Liver (tissue), 9 donors: ENCODE results near the gene NTMT2. TPM values are rescaled to one million over a fixed set of nuclear protein-coding genes. Genes with fewer than 3 reads are reported as not detected.

Source experiments
- DNase-seq: peaks from one replicate; pipeline ENCODE4 v3.0.0-alpha.2; 2017; ENCODE audit warnings: low spot score
- H3K27ac ChIP-seq, 2 donors: one replicate each; pipeline ENCODE4 v1.7.0; 2013; ENCODE audit warnings: inconsistent platforms in 2 of 2, low read length in 2 of 2, control low read depth in 1 of 2, low read depth in 1 of 2, mild to moderate bottlenecking in 1 of 2
- H3K27me3 ChIP-seq, 4 donors: one replicate each; pipeline versions ENCODE4 v1.6.1 to v1.7.0; 2013; ENCODE audit warnings: low read length in 3 of 4, inconsistent platforms in 1 of 4, mild to moderate bottlenecking in 1 of 4, moderate library complexity in 1 of 4; ENCODE audit not compliant: control insufficient read depth in 4 of 4, insufficient read depth in 4 of 4
- H3K36me3 ChIP-seq, 4 donors: one replicate each; pipeline versions ENCODE4 v1.6.1 to v1.7.0; 2013; ENCODE audit warnings: low read length in 3 of 4, mild to moderate bottlenecking in 3 of 4, low read depth in 1 of 4, moderate library complexity in 1 of 4; ENCODE audit not compliant: control insufficient read depth in 4 of 4, insufficient read depth in 3 of 4
- H3K4me1 ChIP-seq, 4 donors: one replicate each; pipeline versions ENCODE4 v1.6.1 to v1.7.0; 2013; ENCODE audit warnings: low read length in 3 of 4, mild to moderate bottlenecking in 3 of 4, moderate library complexity in 1 of 4; ENCODE audit not compliant: control insufficient read depth in 4 of 4, insufficient read depth in 4 of 4
- H3K4me3 ChIP-seq, 3 donors: one replicate each; pipeline versions ENCODE4 v1.6.1 to v1.7.0; 2013; ENCODE audit warnings: low read length in 3 of 3, control low read depth in 1 of 3, low read depth in 1 of 3, mild to moderate bottlenecking in 1 of 3
- H3K9ac ChIP-seq, 2 donors: one replicate each; pipeline ENCODE4 v1.7.0; 2013; ENCODE audit warnings: low read length in 2 of 2, mild to moderate bottlenecking in 2 of 2, moderate library complexity in 2 of 2, control low read depth in 1 of 2, low read depth in 1 of 2
- H3K9me3 ChIP-seq, 4 donors: one replicate each; pipeline versions ENCODE4 v1.6.1 to v1.7.0; 2013; ENCODE audit warnings: low read length in 3 of 4; ENCODE audit not compliant: control insufficient read depth in 4 of 4
- ATF3 ChIP-seq: IDR thresholded peaks from 2 replicates; pipeline ENCODE4 v1.6.1; 2016; ENCODE audit warnings: antibody characterized with exemption
- CTCF ChIP-seq: fragments of 150-350 bp; IDR thresholded peaks from 2 replicates; pipeline ENCODE4 v1.5.1; 2017; ENCODE audit warnings: improper control_type of control experiment, low read depth, low read length; ENCODE audit not compliant: missing input control
- EGR1 ChIP-seq, 2 donors: IDR thresholded peaks; 2 replicates each; pipeline ENCODE4 v1.6.1; 2016 to 2018; ENCODE audit warnings: antibody characterized with exemption in 2 of 2, low read depth in 2 of 2
- FOXA1 ChIP-seq: IDR thresholded peaks from 2 replicates; pipeline ENCODE4 v1.6.1; 2016; ENCODE audit warnings: antibody characterized with exemption
- FOXA2 ChIP-seq: IDR thresholded peaks from 2 replicates; pipeline ENCODE4 v1.6.1; 2016; ENCODE audit warnings: antibody characterized with exemption
- GABPA ChIP-seq, 2 donors: IDR thresholded peaks in 1 of 2; conservative IDR thresholded peaks in 1 of 2; 2 replicates each; pipeline ENCODE4 v1.6.1; 2016; ENCODE audit warnings: antibody characterized with exemption in 2 of 2, mild to moderate bottlenecking in 1 of 2, moderate library complexity in 1 of 2
- HNF4A ChIP-seq, 2 donors: conservative IDR thresholded peaks; 2 replicates each; pipeline ENCODE4 v1.6.1; 2016; ENCODE audit warnings: antibody characterized with exemption in 2 of 2, mild to moderate bottlenecking in 2 of 2
- HNF4G ChIP-seq: IDR thresholded peaks from 2 replicates; pipeline ENCODE4 v1.6.1; 2016; ENCODE audit warnings: antibody characterized with exemption
- JUND ChIP-seq, 2 donors: IDR thresholded peaks; 2 replicates each; pipeline ENCODE4 v1.6.1; 2016; ENCODE audit warnings: antibody characterized with exemption in 2 of 2
- MAX ChIP-seq: IDR thresholded peaks from 2 replicates; pipeline ENCODE4 v1.6.1; 2016; ENCODE audit warnings: antibody characterized with exemption
- RAD21 ChIP-seq, 2 donors: IDR thresholded peaks; 2 replicates each; pipeline ENCODE4 v1.6.1; 2016; ENCODE audit warnings: antibody characterized with exemption in 2 of 2, mild to moderate bottlenecking in 2 of 2
- RXRA ChIP-seq, 2 donors: IDR thresholded peaks; 2 replicates each; pipeline ENCODE4 v1.6.1; 2017 to 2018; ENCODE audit warnings: antibody characterized with exemption in 2 of 2, mild to moderate bottlenecking in 1 of 2
- SP1 ChIP-seq: IDR thresholded peaks from 2 replicates; pipeline ENCODE4 v1.6.1; 2018; ENCODE audit warnings: antibody characterized with exemption, mild to moderate bottlenecking
- TAF1 ChIP-seq: conservative IDR thresholded peaks from 2 replicates; pipeline ENCODE4 v1.6.1; 2016; ENCODE audit warnings: antibody characterized with exemption, mild to moderate bottlenecking
- YY1 ChIP-seq: IDR thresholded peaks from 2 replicates; pipeline ENCODE4 v1.6.1; 2016; ENCODE audit warnings: antibody characterized with exemption, mild to moderate bottlenecking
- WGBS: extraction: QIAGEN DNeasy Blood & Tissue Kit; methylation state at CpG from one replicate; pipeline ENCODE4 v1.1.7; 2013; 5-methylcytosine and 5-hydroxymethylcytosine counted together
- polyA plus RNA-seq, 2 donors: library from polyadenylated mRNA; stranded (reverse) in 1 of 2; unstranded in 1 of 2; fragments of 200-250 nt in 1 of 2; fragments of >200 nt in 1 of 2; fragmentation: Nextera tagmentation in 1 of 2; extraction: Ambion mirVana in 1 of 2; gene quantifications; one replicate each; pipeline versions ENCODE4 v1.2.1 to v1.2.3, GENCODE V29; 2013 to 2015
- total RNA-seq, 2 donors: library from RNA; depleted of rRNA; stranded (reverse); fragments of >200 nt; gene quantifications; one replicate each; pipeline ENCODE4 v1.2.3, GENCODE V29; 2014
- TF ChIP-seq, protein P1 (sequence below): IDR thresholded peaks from 2 replicates; pipeline ENCODE4 v1.6.1; 2016; ENCODE audit warnings: antibody characterized with exemption, mild to moderate bottlenecking
- TF ChIP-seq, protein P2 (sequence below): IDR thresholded peaks from 2 replicates; pipeline ENCODE4 v1.6.1; 2016; ENCODE audit warnings: antibody characterized with exemption
- donor health status: healthy.
- donor health status: healthy.
- donor health status: healthy.
- donor health status: healthy.
- donor health status: healthy.

Gene NTMT2
- total and polyA plus RNA-seq, 4 donors, result not detected

DNA sequence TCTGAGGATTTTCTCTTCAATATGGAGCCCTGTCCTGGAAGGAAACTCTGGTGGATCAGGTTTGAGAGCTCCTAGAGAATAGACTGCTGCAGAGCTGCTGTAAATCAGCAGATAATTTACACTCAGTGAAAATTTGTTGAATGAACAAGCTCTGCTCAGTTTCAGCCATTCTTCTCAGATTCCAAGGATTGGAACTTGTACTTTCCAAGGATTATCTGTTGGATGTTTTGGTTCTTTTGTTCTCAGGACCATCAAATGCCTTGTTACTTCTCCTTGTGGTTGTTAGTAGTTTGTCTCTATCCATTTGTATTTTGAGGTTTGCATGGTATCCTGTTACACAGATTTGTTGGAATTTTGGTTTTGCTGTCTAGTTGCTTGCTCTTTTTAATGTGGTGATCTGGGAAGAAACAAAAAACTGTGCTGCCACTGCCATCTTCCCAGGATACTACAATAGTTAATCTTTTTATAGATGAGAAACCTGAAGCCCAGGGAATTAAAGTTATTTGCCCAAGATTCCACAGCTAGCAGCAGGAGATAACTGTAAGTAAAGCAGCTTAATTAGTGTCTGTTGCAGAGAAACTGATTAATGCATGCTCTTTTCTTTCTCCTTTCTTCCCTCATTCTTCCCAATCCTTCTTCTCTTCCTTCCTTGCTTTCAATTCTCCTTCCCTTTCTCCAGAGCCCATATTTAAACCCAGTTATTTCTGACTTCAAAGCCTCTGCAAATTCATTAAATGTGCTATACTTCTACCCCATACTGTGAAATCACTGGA, 49.6 kb upstream of the NTMT2 start:
- H3K36me3 ChIP-seq, result no peaks in the 10 kb centered on the region
- no peak for DNase-seq
- no peaks in the 10 kb centered on the region for H3K9me3 ChIP-seq
- H3K27ac ChIP-seq, result no peak overlapping the region
- no peak overlapping the region for H3K9ac ChIP-seq
- TF ChIP-seq YY1 (no peak), GABPA (IDR thresholded peaks at IDR 0.05 in 1 of 2, conservative IDR thresholded peaks at IDR 0.05 in 1 of 2) (no peak), HNF4A (conservative IDR thresholded peaks at IDR 0.05) (no peak), RXRA (IDR thresholded peaks at IDR 0.05) (no peak), FOXA2 (no peak), ATF3 (no peak), FOXA1 (no peak), MAX (no peak), CTCF (no peak), SP1 (no peak), RAD21 (IDR thresholded peaks at IDR 0.05) (no peak), HNF4G (no peak), EGR1 (IDR thresholded peaks at IDR 0.05; ENCODE audit: low read depth in 2 of 2) (no peak), JUND (IDR thresholded peaks at IDR 0.05) (no peak)
- TF ChIP-seq, protein P1, sequence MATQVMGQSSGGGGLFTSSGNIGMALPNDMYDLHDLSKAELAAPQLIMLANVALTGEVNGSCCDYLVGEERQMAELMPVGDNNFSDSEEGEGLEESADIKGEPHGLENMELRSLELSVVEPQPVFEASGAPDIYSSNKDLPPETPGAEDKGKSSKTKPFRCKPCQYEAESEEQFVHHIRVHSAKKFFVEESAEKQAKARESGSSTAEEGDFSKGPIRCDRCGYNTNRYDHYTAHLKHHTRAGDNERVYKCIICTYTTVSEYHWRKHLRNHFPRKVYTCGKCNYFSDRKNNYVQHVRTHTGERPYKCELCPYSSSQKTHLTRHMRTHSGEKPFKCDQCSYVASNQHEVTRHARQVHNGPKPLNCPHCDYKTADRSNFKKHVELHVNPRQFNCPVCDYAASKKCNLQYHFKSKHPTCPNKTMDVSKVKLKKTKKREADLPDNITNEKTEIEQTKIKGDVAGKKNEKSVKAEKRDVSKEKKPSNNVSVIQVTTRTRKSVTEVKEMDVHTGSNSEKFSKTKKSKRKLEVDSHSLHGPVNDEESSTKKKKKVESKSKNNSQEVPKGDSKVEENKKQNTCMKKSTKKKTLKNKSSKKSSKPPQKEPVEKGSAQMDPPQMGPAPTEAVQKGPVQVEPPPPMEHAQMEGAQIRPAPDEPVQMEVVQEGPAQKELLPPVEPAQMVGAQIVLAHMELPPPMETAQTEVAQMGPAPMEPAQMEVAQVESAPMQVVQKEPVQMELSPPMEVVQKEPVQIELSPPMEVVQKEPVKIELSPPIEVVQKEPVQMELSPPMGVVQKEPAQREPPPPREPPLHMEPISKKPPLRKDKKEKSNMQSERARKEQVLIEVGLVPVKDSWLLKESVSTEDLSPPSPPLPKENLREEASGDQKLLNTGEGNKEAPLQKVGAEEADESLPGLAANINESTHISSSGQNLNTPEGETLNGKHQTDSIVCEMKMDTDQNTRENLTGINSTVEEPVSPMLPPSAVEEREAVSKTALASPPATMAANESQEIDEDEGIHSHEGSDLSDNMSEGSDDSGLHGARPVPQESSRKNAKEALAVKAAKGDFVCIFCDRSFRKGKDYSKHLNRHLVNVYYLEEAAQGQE, result no peak
- H3K27me3 ChIP-seq, result peaks cover 0 to 5% (median 2%) of the 10 kb centered on the region in 4 donors
- no peak overlapping the region for H3K4me3 ChIP-seq
- no peaks in the 10 kb centered on the region for H3K4me1 ChIP-seq

GRCh38 chr1:170096806-170097340, 48.9 kb upstream of the NTMT2 start:
- no peak for DNase-seq
- no peak overlapping the region for H3K27ac ChIP-seq
- H3K27me3 ChIP-seq, result peaks cover 0 to 5% (median 2%) of the 10 kb centered on the region in 4 donors
- H3K36me3 ChIP-seq, result no peaks in the 10 kb centered on the region
- no peak for TF ChIP-seq CTCF
- TF ChIP-seq FOXA1, result no peak
- TF ChIP-seq, protein P1, result no peak
- TF ChIP-seq, protein P2, sequence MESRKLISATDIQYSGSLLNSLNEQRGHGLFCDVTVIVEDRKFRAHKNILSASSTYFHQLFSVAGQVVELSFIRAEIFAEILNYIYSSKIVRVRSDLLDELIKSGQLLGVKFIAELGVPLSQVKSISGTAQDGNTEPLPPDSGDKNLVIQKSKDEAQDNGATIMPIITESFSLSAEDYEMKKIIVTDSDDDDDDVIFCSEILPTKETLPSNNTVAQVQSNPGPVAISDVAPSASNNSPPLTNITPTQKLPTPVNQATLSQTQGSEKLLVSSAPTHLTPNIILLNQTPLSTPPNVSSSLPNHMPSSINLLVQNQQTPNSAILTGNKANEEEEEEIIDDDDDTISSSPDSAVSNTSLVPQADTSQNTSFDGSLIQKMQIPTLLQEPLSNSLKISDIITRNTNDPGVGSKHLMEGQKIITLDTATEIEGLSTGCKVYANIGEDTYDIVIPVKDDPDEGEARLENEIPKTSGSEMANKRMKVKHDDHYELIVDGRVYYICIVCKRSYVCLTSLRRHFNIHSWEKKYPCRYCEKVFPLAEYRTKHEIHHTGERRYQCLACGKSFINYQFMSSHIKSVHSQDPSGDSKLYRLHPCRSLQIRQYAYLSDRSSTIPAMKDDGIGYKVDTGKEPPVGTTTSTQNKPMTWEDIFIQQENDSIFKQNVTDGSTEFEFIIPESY, result no peak
- TF ChIP-seq FOXA2, result no peak
- no peak for TF ChIP-seq TAF1
- no peak for TF ChIP-seq JUND (IDR thresholded peaks at IDR 0.05)
- TF ChIP-seq EGR1 (IDR thresholded peaks at IDR 0.05; ENCODE audit: low read depth in 2 of 2), result no peak
- H3K4me3 ChIP-seq, result no peak overlapping the region
- no peak overlapping the region for H3K9ac ChIP-seq
- 52% methylated on average over 4 of the region's 4 CpGs for WGBS
- H3K4me1 ChIP-seq, result no peaks in the 10 kb centered on the region
- H3K9me3 ChIP-seq, result no peaks in the 10 kb centered on the region
